Skeletal muscle tissue (tissue), 4 donors: ENCODE measurements around the gene KLHL21. TPM values are rescaled to one million over a fixed set of nuclear protein-coding genes. Genes with fewer than 3 reads are reported as not detected.

Experiments
- H3K27ac ChIP-seq: one replicate; pipeline ENCODE4 v1.7.0; 2013; ENCODE audit warnings: mild to moderate bottlenecking, low read depth, low read length, inconsistent platforms
- H3K27me3 ChIP-seq, 3 donors: one replicate each; pipeline ENCODE4 v1.7.0; 2013; ENCODE audit warnings: low read length in 3 of 3; ENCODE audit not compliant: control insufficient read depth in 3 of 3, insufficient read depth in 3 of 3
- H3K36me3 ChIP-seq, 3 donors: one replicate each; pipeline ENCODE4 v1.7.0; 2013; ENCODE audit warnings: low read length in 3 of 3; ENCODE audit not compliant: control insufficient read depth in 3 of 3, insufficient read depth in 3 of 3
- H3K4me1 ChIP-seq, 3 donors: one replicate each; pipeline ENCODE4 v1.7.0; 2013; ENCODE audit warnings: low read length in 3 of 3, mild to moderate bottlenecking in 3 of 3; ENCODE audit not compliant: control insufficient read depth in 3 of 3, insufficient read depth in 3 of 3
- H3K4me3 ChIP-seq, 3 donors: one replicate each; pipeline ENCODE4 v1.7.0; 2013; ENCODE audit warnings: low read length in 3 of 3
- H3K9ac ChIP-seq, 3 donors: one replicate each; pipeline ENCODE4 v1.7.0; 2013; ENCODE audit warnings: low read length in 3 of 3, mild to moderate bottlenecking in 3 of 3, moderate library complexity in 2 of 3, low read depth in 1 of 3
- H3K9me3 ChIP-seq, 3 donors: one replicate each; pipeline ENCODE4 v1.7.0; 2013; ENCODE audit warnings: low read length in 3 of 3; ENCODE audit not compliant: control insufficient read depth in 3 of 3
- total RNA-seq: library from RNA; depleted of rRNA; stranded (reverse); fragments of >200 nt; gene quantifications from one replicate; pipeline ENCODE4 v1.2.3, GENCODE V29; 2014
- donor health status: Osteomylitis.

KLHL21 gene
- total RNA-seq, 1 donor from 2014 or later: 27.1 TPM

DNA sequence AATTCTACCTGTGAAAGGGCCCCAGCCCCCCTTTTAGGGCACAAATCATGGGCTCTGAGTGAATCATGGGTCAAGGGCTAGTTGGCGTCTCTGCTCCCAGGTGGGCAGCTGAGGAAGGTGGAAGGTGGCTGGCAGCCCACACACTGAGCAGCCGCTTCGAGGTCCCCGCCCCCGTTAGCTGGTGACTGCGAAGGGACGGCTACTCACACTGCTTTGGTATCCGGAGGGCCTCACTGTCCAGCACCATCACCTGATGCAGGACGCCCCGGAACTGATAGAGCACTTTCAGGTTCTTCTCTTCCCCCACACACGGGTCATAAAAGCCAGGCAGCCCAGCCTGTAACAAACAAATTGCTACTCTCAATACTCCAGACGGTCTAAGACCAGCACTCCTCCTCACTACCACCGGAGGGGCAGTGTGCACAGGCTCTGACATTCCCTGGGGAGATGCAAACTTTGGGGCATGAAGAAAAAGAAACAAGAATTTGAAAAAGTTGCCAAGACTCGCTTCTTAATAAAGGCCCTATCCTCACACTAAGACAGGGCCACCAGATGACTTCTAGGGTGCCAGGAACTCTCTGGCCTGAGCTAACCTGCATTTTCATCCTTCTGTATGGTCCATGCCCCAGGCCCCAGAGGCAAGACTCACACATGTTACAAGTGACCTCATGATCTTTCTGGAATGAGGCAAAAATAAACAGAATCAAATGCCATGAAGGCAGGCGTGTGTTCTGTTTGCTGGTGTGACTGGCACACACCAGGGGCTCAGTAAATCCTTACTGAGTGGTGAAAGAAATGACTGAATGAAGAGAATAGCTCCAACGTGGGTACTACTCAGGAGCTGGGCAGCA, 33.5 kb upstream of the KLHL21 start:
- peaks cover 66 to 69% (median 69%) of the 10 kb centered on the region in 3 donors for H3K36me3 ChIP-seq
- no peak overlapping the region for H3K9ac ChIP-seq
- no peak overlapping the region for H3K4me3 ChIP-seq
- no peaks in the 10 kb centered on the region for H3K9me3 ChIP-seq
- no peak overlapping the region for H3K27ac ChIP-seq
- no peaks in the 10 kb centered on the region for H3K27me3 ChIP-seq
- peaks cover 0 to 10% (median 7%) of the 10 kb centered on the region in 3 donors for H3K4me1 ChIP-seq

DNA sequence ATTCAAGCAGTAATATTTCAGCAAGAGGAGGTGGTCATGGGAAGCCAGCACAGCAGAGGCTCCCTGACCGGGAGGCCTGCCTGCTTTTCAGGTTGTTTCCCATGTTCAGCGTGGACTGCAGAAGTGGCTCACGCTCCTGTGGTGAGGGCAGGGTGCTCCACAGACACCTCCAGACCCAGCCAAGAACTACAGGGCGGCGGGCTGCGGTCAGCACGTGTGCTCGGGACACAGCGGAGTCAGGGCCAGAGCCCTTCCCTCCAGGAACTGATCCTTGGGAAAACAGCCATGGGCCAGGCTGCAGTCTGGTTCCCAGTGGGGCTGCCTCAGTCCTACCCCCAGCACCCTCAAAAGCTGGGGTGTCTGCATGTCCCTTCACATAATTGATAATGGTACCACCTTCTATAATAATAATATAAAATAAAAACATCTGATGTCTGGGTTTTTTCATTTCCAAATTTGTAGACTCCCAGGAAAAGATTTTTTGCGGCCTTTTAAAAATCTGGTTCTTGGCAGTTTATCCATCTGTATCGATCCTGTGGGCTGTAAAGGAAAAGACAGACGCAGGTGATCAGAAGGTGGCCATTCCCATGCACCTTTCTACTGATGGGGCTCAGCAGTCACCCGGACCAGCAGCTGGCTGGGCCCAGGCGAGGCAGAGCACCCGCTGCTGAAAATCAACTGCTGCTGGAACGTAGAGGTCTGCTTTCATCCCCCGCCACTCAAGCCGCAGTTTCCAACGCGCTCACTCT, 32.7 kb upstream of the KLHL21 start:
- peaks cover 63 to 76% (median 64%) of the 10 kb centered on the region in 3 donors for H3K36me3 ChIP-seq
- H3K4me3 ChIP-seq: no peak overlapping the region
- H3K27ac ChIP-seq: no peak overlapping the region
- no peaks in the 10 kb centered on the region for H3K27me3 ChIP-seq
- no peaks in the 10 kb centered on the region for H3K9me3 ChIP-seq
- H3K9ac ChIP-seq: peak overlapping the region in 1 of 3 donors; percentile 33
- H3K4me1 ChIP-seq: peaks cover 0 to 10% (median 7%) of the 10 kb centered on the region in 3 donors

DNA sequence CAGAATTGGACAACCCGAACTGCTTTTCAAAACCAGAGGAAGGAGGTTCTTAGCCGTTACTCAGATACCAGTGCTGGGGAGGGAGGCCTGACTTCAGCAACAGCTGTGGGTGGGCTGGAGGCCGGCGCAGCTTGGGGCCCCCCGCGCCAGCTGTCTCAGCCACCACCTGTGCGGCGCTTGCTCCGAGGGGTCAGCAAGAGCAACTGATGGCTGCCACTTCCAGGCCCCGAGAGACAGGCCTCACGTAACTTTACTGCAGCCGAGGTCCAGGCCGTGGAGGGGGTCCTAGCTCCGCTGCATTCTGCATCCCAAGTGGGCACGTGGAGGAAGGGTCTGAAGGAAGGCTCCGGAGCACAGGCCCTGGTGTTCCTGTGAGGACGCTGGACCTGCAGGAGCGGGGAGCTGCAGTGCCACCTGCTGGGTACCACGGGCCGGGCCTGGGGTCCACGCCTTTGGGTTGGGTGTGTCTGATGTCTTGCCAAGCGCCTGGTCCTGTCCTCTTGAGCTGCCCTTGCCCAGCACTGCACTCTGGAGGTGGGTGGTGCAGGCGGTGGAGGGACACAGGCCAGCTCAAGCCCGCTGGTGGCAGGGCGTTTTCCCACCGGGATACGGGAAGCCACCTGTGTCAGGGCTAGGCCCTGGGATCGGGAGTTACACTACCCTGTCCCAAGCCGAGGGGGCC, 31.8 kb upstream of the KLHL21 start:
- H3K36me3 ChIP-seq: peaks cover 62 to 76% (median 64%) of the 10 kb centered on the region in 3 donors
- no peak overlapping the region for H3K27ac ChIP-seq
- H3K4me1 ChIP-seq: peaks cover 0 to 10% (median 7%) of the 10 kb centered on the region in 3 donors
- no peak overlapping the region for H3K4me3 ChIP-seq
- H3K27me3 ChIP-seq: no peaks in the 10 kb centered on the region
- H3K9ac ChIP-seq: peak overlapping the region in 1 of 3 donors; percentile 33
- no peaks in the 10 kb centered on the region for H3K9me3 ChIP-seq

DNA sequence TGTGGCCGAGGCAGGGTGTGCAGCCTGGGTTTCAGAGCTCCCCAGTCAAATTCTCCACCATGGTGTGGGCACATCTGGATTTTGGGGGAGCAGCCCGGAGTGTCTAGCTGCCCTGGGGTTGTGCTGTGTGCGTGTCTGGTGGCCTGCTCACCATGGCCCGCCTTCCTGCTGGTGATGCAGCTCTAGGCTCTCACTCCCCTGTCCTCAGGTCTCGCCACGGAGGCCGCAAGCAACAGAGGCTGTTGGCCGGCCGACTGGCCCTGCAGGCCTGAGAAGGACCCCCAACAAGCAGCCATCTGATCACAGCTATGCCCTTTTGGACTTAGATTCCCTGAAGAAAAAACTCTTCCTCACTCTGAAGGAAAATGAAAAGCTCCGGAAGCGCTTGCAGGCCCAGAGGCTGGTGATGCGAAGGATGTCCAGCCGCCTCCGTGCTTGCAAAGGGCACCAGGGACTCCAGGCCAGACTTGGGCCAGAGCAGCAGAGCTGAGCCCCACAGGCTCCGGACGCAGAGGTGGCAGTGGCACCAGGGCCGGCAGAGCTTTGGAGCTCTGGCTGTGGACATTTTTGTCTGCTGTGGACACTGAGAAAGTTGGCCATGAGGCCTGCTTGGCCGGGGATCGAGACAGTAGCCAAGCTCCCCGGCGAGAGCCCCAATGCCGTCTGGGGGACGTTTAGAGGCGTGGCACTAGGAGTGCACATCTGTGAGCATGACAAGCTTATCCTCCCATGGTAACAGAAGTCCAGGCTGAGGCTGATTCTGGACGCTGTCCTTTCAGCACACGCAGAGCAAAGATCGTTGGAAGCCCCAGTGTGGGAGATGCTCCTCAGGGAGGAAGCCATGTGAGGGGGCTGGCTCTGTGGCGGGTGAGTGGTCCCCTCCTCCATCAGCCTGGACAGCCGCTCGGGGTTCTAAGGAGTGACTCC, 30.2 kb upstream of the KLHL21 start:
- H3K36me3 ChIP-seq: peaks cover 69 to 82% (median 70%) of the 10 kb centered on the region in 3 donors

GRCh38 chr1:6631058-6631457, 28.4 kb upstream of the KLHL21 start:
- Histone ChIP-seq H3K4me1 (peaks cover 3 to 22% (median 18%) of the 10 kb centered on the region in 3 donors), H3K9me3 (no peaks in the 10 kb centered on the region), H3K27ac (no peak overlapping the region), H3K9ac (no peak overlapping the region), H3K27me3 (no peaks in the 10 kb centered on the region), H3K36me3 (peaks cover 53 to 72% (median 63%) of the 10 kb centered on the region in 3 donors), H3K4me3 (no peak overlapping the region)

More for the DNA sequence above, 30.2 kb upstream of the KLHL21 start:
- no peak overlapping the region for H3K4me3 ChIP-seq
- H3K9ac ChIP-seq: no peak overlapping the region
- no peaks in the 10 kb centered on the region for H3K27me3 ChIP-seq
- no peak overlapping the region for H3K27ac ChIP-seq
- H3K4me1 ChIP-seq: peaks cover 0 to 12% (median 12%) of the 10 kb centered on the region in 3 donors
- no peaks in the 10 kb centered on the region for H3K9me3 ChIP-seq

- peaks cover 6 to 28% (median 23%) of the 10 kb centered on the region in 3 donors for H3K4me1 ChIP-seq
- peaks cover 49 to 63% (median 52%) of the 10 kb centered on the region in 3 donors for H3K36me3 ChIP-seq
- no peak overlapping the region for H3K27ac ChIP-seq
Observed at GRCh38 chr1:6630027-6630426, 27.4 kb upstream of the KLHL21 start.

DNA sequence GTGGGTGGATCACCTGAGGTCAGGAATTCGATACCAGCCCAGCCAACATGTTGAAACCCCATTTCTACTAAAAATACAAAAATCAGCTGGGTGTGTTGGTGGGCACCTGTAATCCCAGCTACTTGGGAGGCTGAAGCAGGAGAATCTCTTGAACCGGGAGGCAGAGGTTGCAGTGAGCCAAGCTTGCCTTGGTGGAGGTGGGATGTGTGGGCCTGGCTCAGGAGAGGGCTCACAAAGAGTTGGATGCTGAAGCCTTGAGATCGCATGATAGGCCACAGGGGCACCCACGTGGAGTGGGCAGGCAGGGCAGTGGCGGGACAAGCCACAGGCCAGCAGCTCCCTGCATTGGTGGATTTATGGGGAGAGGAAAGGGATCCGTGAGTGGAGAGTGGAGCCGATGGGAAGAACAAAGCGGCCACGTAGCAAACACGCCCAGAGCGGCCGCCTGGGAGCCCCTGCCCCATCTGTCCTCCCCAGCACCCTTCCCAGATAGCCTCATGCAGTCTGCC, 26.4 kb upstream of the KLHL21 start:
- H3K9me3 ChIP-seq: no peaks in the 10 kb centered on the region
- H3K36me3 ChIP-seq: peaks cover 44 to 54% (median 44%) of the 10 kb centered on the region in 3 donors
- H3K27ac ChIP-seq: no peak overlapping the region
- H3K4me3 ChIP-seq: no peak overlapping the region
- H3K4me1 ChIP-seq: peaks cover 11 to 34% (median 27%) of the 10 kb centered on the region in 3 donors
- H3K27me3 ChIP-seq: no peaks in the 10 kb centered on the region
- peak overlapping the region in 2 of 3 donors; percentile 25 to 45 for H3K9ac ChIP-seq

More at GRCh38 chr1:6630027-6630426, 27.4 kb upstream of the KLHL21 start:
- peak overlapping the region in 1 of 3 donors; percentile 25 for H3K9ac ChIP-seq
- no peaks in the 10 kb centered on the region for H3K9me3 ChIP-seq
- no peaks in the 10 kb centered on the region for H3K27me3 ChIP-seq
- H3K4me3 ChIP-seq: no peak overlapping the region

DNA sequence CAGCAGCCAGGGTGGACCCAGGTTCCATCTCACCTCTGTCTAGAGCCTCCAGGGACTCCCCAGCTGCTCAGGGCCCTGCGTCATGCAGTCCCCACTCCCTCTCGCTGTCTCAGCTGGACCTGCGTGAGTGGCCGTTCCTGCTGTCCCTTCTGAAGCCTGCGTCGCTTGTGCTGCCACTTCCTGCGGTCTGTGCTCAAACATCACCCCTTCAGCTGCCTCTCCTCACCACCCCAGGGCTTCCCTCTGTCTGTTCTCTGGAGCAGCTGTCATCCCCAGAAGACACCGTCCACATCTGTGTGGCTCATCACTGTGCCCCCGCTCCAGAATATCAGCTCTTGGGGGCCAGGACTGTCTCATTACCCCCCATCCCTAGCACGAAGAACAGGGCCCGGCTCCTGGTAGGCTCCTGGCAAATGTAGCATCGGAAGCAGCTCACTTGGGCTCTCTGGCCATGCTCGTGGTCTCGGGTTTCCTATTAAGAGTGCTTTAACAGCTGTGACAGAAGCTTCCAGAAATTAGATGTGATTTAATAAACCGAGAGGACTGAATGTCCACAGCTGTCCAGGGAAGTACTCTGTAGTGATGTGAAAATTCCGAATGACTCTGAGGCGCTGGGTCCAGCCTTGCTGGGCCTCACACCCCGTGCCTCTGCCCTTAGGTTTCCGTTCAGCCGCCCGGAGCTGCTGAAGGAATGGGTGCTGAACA, 25.3 kb upstream of the KLHL21 start:
- Histone ChIP-seq H3K27ac (no peak overlapping the region), H3K9ac (peak overlapping the region in 2 of 3 donors; percentile 45), H3K27me3 (no peaks in the 10 kb centered on the region), H3K4me3 (no peak overlapping the region), H3K4me1 (peaks cover 11 to 34% (median 27%) of the 10 kb centered on the region in 3 donors), H3K36me3 (peaks cover 35 to 44% (median 38%) of the 10 kb centered on the region in 3 donors), H3K9me3 (no peaks in the 10 kb centered on the region)
